CD14-positive monocyte (primary cell): ENCODE measurements around the gene KHSRP. TPM values are rescaled to one million over a fixed set of nuclear protein-coding genes. Genes with fewer than 3 reads are reported as not detected.

Experiments used
- DNase-seq, 3 donors: peaks; one replicate each; pipeline ENCODE4 v3.0.0-alpha.2; 2011 to 2022
- H2AFZ ChIP-seq: 2 replicates; pipeline ENCODE4 v1.6.0; 2012; ENCODE audit warnings: mild to moderate bottlenecking, low read depth, low read length, inconsistent platforms; ENCODE audit not compliant: insufficient read depth, poor library complexity, severe bottlenecking
- H3K27ac ChIP-seq, 2 donors: 1 replicate in 1 of 2; 2 replicates in 1 of 2; pipeline ENCODE4 v1.5.1; 2012 to 2013; ENCODE audit warnings: low read length in 2 of 2, control low read depth in 1 of 2, inconsistent platforms in 1 of 2, low read depth in 1 of 2, mild to moderate bottlenecking in 1 of 2
- H3K27me3 ChIP-seq, 2 donors: one replicate each; pipeline versions ENCODE4 v1.6.0 to v1.6.1; 2011 to 2013; ENCODE audit warnings: low read length in 2 of 2; ENCODE audit not compliant: control insufficient read depth in 2 of 2, insufficient read depth in 2 of 2
- H3K36me3 ChIP-seq, 2 donors: replicated peaks in 1 of 2; 1 replicate in 1 of 2; 2 replicates in 1 of 2; pipeline versions ENCODE4 v1.5.1 to v1.6.1; 2012 to 2013; ENCODE audit warnings: low read length in 2 of 2, control low read depth in 1 of 2, inconsistent platforms in 1 of 2, mild to moderate bottlenecking in 1 of 2; ENCODE audit not compliant: insufficient read depth in 2 of 2, control insufficient read depth in 1 of 2
- H3K4me1 ChIP-seq, 2 donors: 1 replicate in 1 of 2; 2 replicates in 1 of 2; pipeline versions ENCODE4 v1.5.1 to v1.6.1; 2012 to 2013; ENCODE audit warnings: low read length in 2 of 2, control low read depth in 1 of 2, inconsistent platforms in 1 of 2, mild to moderate bottlenecking in 1 of 2, moderate library complexity in 1 of 2; ENCODE audit not compliant: insufficient read depth in 2 of 2, control insufficient read depth in 1 of 2
- H3K4me2 ChIP-seq: replicated peaks from 2 replicates; pipeline ENCODE3; 2012; ENCODE audit warnings: low read length, moderate library complexity, mild to moderate bottlenecking; ENCODE audit not compliant: poor library complexity, severe bottlenecking; ENCODE audit errors: extremely low read depth
- H3K4me3 ChIP-seq, 3 experiments: fragments of 200-600 bp in 1 of 3; sonication (generic) in 1 of 3; replicated peaks in 1 of 3; 1 replicate in 2 of 3; 2 replicates in 1 of 3; pipeline ENCODE4 v1.5.1; 2011 to 2013; ENCODE audit warnings: low read length in 3 of 3, mild to moderate bottlenecking in 3 of 3, control low read depth in 2 of 3, low read depth in 2 of 3, inconsistent platforms in 1 of 3, moderate library complexity in 1 of 3
- H3K79me2 ChIP-seq: 2 replicates; pipeline ENCODE4 v1.6.0; 2012; ENCODE audit warnings: mild to moderate bottlenecking, control low read depth, inconsistent platforms, low read length, moderate library complexity; ENCODE audit not compliant: insufficient read depth
- H3K9ac ChIP-seq: 2 replicates; pipeline ENCODE4 v1.6.0; 2017; ENCODE audit warnings: low read length, mild to moderate bottlenecking; ENCODE audit not compliant: insufficient read depth, poor library complexity, severe bottlenecking
- H3K9me3 ChIP-seq, 2 donors: replicated peaks in 1 of 2; 1 replicate in 1 of 2; 2 replicates in 1 of 2; pipeline versions ENCODE4 v1.5.1 to v1.6.1; 2012 to 2013; ENCODE audit warnings: low read length in 2 of 2, control low read depth in 1 of 2; ENCODE audit not compliant: control insufficient read depth in 1 of 2, insufficient read depth in 1 of 2
- H4K20me1 ChIP-seq: 2 replicates; pipeline ENCODE4 v1.6.0; 2012; ENCODE audit warnings: mild to moderate bottlenecking, low read length, control low read depth, moderate library complexity; ENCODE audit not compliant: insufficient read depth
- H3K27ac Mint-ChIP-seq, 7 donors: one replicate each; pipeline ENCODE4 v1.8.0; 2020; ENCODE audit warnings: mild to moderate bottlenecking in 7 of 7, mixed read lengths in 7 of 7, moderate library complexity in 6 of 7, inconsistent platforms in 2 of 7
- H3K27me3 Mint-ChIP-seq, 3 donors: one replicate each; pipeline ENCODE4 v1.8.0; 2021 to 2022; ENCODE audit warnings: low read depth in 3 of 3, mild to moderate bottlenecking in 3 of 3, mixed read lengths in 3 of 3, moderate library complexity in 3 of 3, inconsistent platforms in 1 of 3
- H3K36me3 Mint-ChIP-seq, 2 donors: one replicate each; pipeline ENCODE4 v1.8.0; 2020; ENCODE audit warnings: mixed read lengths in 2 of 2, inconsistent platforms in 1 of 2, mild to moderate bottlenecking in 1 of 2
- H3K4me1 Mint-ChIP-seq: one replicate; pipeline ENCODE4 v1.8.0; 2020; ENCODE audit warnings: mild to moderate bottlenecking, mixed read lengths
- H3K4me3 Mint-ChIP-seq, 2 donors: one replicate each; pipeline ENCODE4 v1.8.0; 2020; ENCODE audit warnings: mild to moderate bottlenecking in 2 of 2, mixed read lengths in 2 of 2, moderate library complexity in 1 of 2
- H3K9me3 Mint-ChIP-seq, 7 donors: one replicate each; pipeline ENCODE4 v1.8.0; 2020 to 2022; ENCODE audit warnings: mixed read lengths in 7 of 7, mild to moderate bottlenecking in 6 of 7, moderate library complexity in 6 of 7, inconsistent platforms in 2 of 7
- CTCF ChIP-seq: fragments of 200-600 bp; IDR thresholded peaks from one replicate; pipeline ENCODE4 v1.8.0; 2022; ENCODE audit warnings: antibody characterized with exemption, mild to moderate bottlenecking
- WGBS: methylation state at CpG from one replicate; pipeline ENCODE4 v1.1.5; 2013; ENCODE audit warnings: missing lambda C conversion rate; ENCODE audit not compliant: insufficient coverage; 5-methylcytosine and 5-hydroxymethylcytosine counted together
- intact Hi-C, 2 donors: fragments of 100-400 bp; cut with micrococcal nuclease; formaldehyde crosslinking; loops; one replicate each; pipeline versions ENCODE4 v1.15.0 to v1.15.1; 2023
- polyA plus RNA-seq, 3 donors: library from polyadenylated mRNA; depleted of rRNA in 1 of 3; unstranded in 2 of 3; stranded (reverse) in 1 of 3; fragments of 300-500 nt in 2 of 3; fragments of >200 nt in 1 of 3; fragmentation: Illumina TruSeq in 2 of 3; gene quantifications; 1 replicate in 2 of 3; 2 replicates in 1 of 3; pipeline ENCODE4 v1.2.3, GENCODE V29; 2012 to 2021
- small RNA-seq: library from RNA; depleted of rRNA; stranded (forward); fragments of <200 nt; gene quantifications from one replicate; pipeline ENCODE3, GENCODE V24; 2012; ENCODE audit warnings: low read depth; ENCODE audit not compliant: insufficient read length

The KHSRP gene
- polyA plus RNA-seq, 3 donors: 8.6 to 63.3 (median 9.1) TPM

GRCh38 chr19:6372594-6373095, 52.0 kb downstream of the KHSRP start, which contains the start of gene ALKBH7:
ALKBH7 (plus strand) TSS chr19:6372794; CDS start chr19:6372821, 27 bp downstream.
- peak; percentile 99 to 100 (median 99) for DNase-seq
- Mint-ChIP-seq H3K36me3 (peaks cover 18 to 34% of the 10 kb centered on the region in 2 donors), H3K4me1 (peaks cover 12% of the 10 kb centered on the region), H3K27me3 (peaks cover 0 to 3% (median 2%) of the 10 kb centered on the region in 3 donors), H3K9me3 (no peaks in the 10 kb centered on the region), H3K27ac (peak within 1 kb of the TSS; percentile 90 to 98 (median 95)), H3K4me3 (peak within 1 kb of the TSS; percentile 86 to 91)
- H3K9me3 ChIP-seq: no peaks in the 10 kb centered on the region
- intact Hi-C loops: loop anchor here (2.0 to 10.0 kb wide), 4 partner anchors 20 to 688 kb away; partner anchors contain the start of genes GTF2F1 (in 1 of the 2), HSD11B1L (in 1 of the 2), KHSRP (in 1 of the 2) and MICOS13 (in 1 of the 2)
- TF ChIP-seq CTCF: no peak
- H4K20me1 ChIP-seq: no peaks in the 10 kb centered on the region
- WGBS: under 1% methylated on average over 46 of the region's 47 CpGs
- no peaks in the 10 kb centered on the region for H3K79me2 ChIP-seq
- H3K4me1 ChIP-seq: peaks cover 11 to 14% of the 10 kb centered on the region in 2 donors
- H3K4me3 ChIP-seq: peak within 1 kb of the TSS; percentile 54 to 98 (median 89)
- H3K36me3 ChIP-seq: peaks cover 17 to 22% of the 10 kb centered on the region in 2 donors
- H2AFZ ChIP-seq: peak within 1 kb of the TSS; percentile 87
- H3K4me2 ChIP-seq: peak within 1 kb of the TSS; percentile 95
- H3K27me3 ChIP-seq: no peaks in the 10 kb centered on the region
- peak within 1 kb of the TSS; percentile 86 to 87 for H3K27ac ChIP-seq
- peak within 1 kb of the TSS; percentile 87 for H3K9ac ChIP-seq

GRCh38 chr19:6364353-6364752, 60.3 kb downstream of the KHSRP start:
- intact Hi-C loops: no loop called here
- peaks cover 18% of the 10 kb centered on the region for H3K4me1 Mint-ChIP-seq
- DNase-seq: no peak
- H3K4me3 Mint-ChIP-seq: no peak overlapping the region
- Histone ChIP-seq H3K4me2 (no peak overlapping the region), H4K20me1 (no peaks in the 10 kb centered on the region), H3K27ac (no peak overlapping the region), H3K36me3 (peaks cover 33 to 49% of the 10 kb centered on the region in 2 donors), H3K4me1 (peaks cover 12 to 19% of the 10 kb centered on the region in 2 donors), H3K9me3 (no peaks in the 10 kb centered on the region), H3K79me2 (peaks cover 11% of the 10 kb centered on the region), H3K4me3 (no peak overlapping the region), H3K27me3 (no peaks in the 10 kb centered on the region), H3K9ac (no peak overlapping the region), H2AFZ (no peak overlapping the region)
- no peak for TF ChIP-seq CTCF
- 97% methylated on average over 16 of the region's 21 CpGs for WGBS
- H3K36me3 Mint-ChIP-seq: peaks cover 37 to 57% of the 10 kb centered on the region in 2 donors
- peak overlapping the region in 1 of 7 donors; percentile 2 for H3K27ac Mint-ChIP-seq
- H3K9me3 Mint-ChIP-seq: peaks cover 0 to 4% (median 0%) of the 10 kb centered on the region in 7 donors
- H3K27me3 Mint-ChIP-seq: peaks cover 0 to 2% (median 0%) of the 10 kb centered on the region in 3 donors

Small RNA genes lying within 50 kb of the gene (small RNA-seq; reads per million reads assigned to genes)
- not detected for gene MIR6790
- 1.2 reads per million for gene MIR6885

Other genes starting within 250 kb of the KHSRP start
- 10 to 100 TPM in 1 of 3 donors, under 1 TPM in 2; 0.65 to 17.3 (median 0.99) TPM for gene MLLT1, start 144.8 kb downstream of the KHSRP start, polyA plus RNA-seq
- not detected for gene ACER1, start 91.2 kb downstream of the KHSRP start, polyA plus RNA-seq
- gene CLPP, start 63.3 kb downstream of the KHSRP start, polyA plus RNA-seq: 10 to 100 TPM; 36.3 to 53.2 (median 52.4) TPM
- gene ALKBH7, start 52.0 kb downstream of the KHSRP start, polyA plus RNA-seq: 100 to 1,000 TPM in 1 of 3 donors, 10 to 100 TPM in 2; 20.9 to 109 (median 86.0) TPM
- under 1 TPM; 0.10 to 0.19 (median 0.13) TPM for gene PSPN, start 48.9 kb downstream of the KHSRP start, polyA plus RNA-seq
- gene GTF2F1, start 31.6 kb downstream of the KHSRP start, polyA plus RNA-seq: 10 to 100 TPM in 2 of 3 donors, 1 to 10 TPM in 1; 9.4 to 46.4 (median 13.2) TPM
- gene SLC25A41, start 9.0 kb upstream of the KHSRP start, polyA plus RNA-seq: not detected
- gene SLC25A23, start 35.0 kb upstream of the KHSRP start, polyA plus RNA-seq: under 1 TPM in 2 of 3 donors, not detected in 1; 0.11 to 0.15 TPM
- gene CRB3, start 39.5 kb upstream of the KHSRP start, polyA plus RNA-seq: not detected
- 10 to 100 TPM; 11.2 to 60.2 (median 20.5) TPM for gene DENND1C, start 57.0 kb upstream of the KHSRP start, polyA plus RNA-seq
- under 1 TPM in 1 of 3 donors, not detected in 2; 0.16 TPM for gene TUBB4A, start 77.5 kb upstream of the KHSRP start, polyA plus RNA-seq
- 1 to 10 TPM; 3.7 to 4.9 (median 4.3) TPM for gene TNFSF9, start 106.2 kb upstream of the KHSRP start, polyA plus RNA-seq
- gene CD70, start 166.3 kb upstream of the KHSRP start, polyA plus RNA-seq: under 1 TPM in 1 of 3 donors, not detected in 2; 0.12 TPM
- 1 to 10 TPM in 2 of 3 donors, under 1 TPM in 1; 0.81 to 4.5 (median 1.4) TPM for gene TNFSF14, start 245.3 kb upstream of the KHSRP start, polyA plus RNA-seq